Heart left ventricle (tissue), 16 donors: ENCODE results near the gene NAP1L4. TPM values are rescaled to one million over a fixed set of nuclear protein-coding genes. Genes with fewer than 3 reads are reported as not detected.

Experiments
- ATAC-seq, 4 donors: fragments of 200-7000 bp; cut with Tn5 transposase; one replicate each; pipeline ENCODE4 v1.9.1; 2020 to 2022; ENCODE audit warnings: moderate library complexity in 4 of 4, mild to moderate bottlenecking in 3 of 4, moderate number of reproducible peaks in 1 of 4
- DNase-seq, 5 donors: peaks; one replicate each; pipeline ENCODE4 v3.0.0-alpha.2; 2020
- H3K27ac ChIP-seq, 12 donors: fragments of 200-600 bp; sonication (generic) in 4 of 12; one replicate each; pipeline versions ENCODE4 v1.5.0 to v1.8.0; 2016 to 2022; ENCODE audit warnings: mild to moderate bottlenecking in 2 of 12
- H3K27me3 ChIP-seq, 9 donors: fragments of 200-600 bp; sonication (generic) in 2 of 9; one replicate each; pipeline versions ENCODE4 v1.5.1 to v1.8.0; 2016 to 2022; ENCODE audit warnings: mild to moderate bottlenecking in 3 of 9
- H3K36me3 ChIP-seq, 9 donors: fragments of 200-600 bp; sonication (generic) in 2 of 9; one replicate each; pipeline versions ENCODE4 v1.5.0 to v1.8.0; 2018 to 2022; ENCODE audit warnings: mild to moderate bottlenecking in 2 of 9
- H3K4me1 ChIP-seq, 12 donors: fragments of 200-600 bp; sonication (generic) in 4 of 12; one replicate each; pipeline versions ENCODE4 v1.5.0 to v1.8.0; 2016 to 2022; ENCODE audit warnings: mild to moderate bottlenecking in 3 of 12
- H3K4me3 ChIP-seq, 12 donors: fragments of 200-600 bp; sonication (generic) in 4 of 12; one replicate each; pipeline versions ENCODE4 v1.5.0 to v1.8.0; 2017 to 2022; ENCODE audit warnings: mild to moderate bottlenecking in 9 of 12, moderate library complexity in 4 of 12
- H3K9me3 ChIP-seq, 12 donors: fragments of 200-600 bp; sonication (generic) in 4 of 12; one replicate each; pipeline versions ENCODE4 v1.5.0 to v1.8.0; 2016 to 2022; ENCODE audit warnings: mild to moderate bottlenecking in 1 of 12
- CTCF ChIP-seq, 12 donors: fragments of 200-600 bp; sonication (generic) in 4 of 12; IDR thresholded peaks; one replicate each; pipeline versions ENCODE4 v1.5.0 to v1.8.0; 2018 to 2022; ENCODE audit warnings: antibody characterized with exemption in 12 of 12, mild to moderate bottlenecking in 5 of 12
- POLR2A ChIP-seq, 2 donors: fragments of 450-650 bp; IDR thresholded peaks; one replicate each; pipeline ENCODE4 v1.6.1; 2017; ENCODE audit warnings: antibody characterized with exemption in 2 of 2, mild to moderate bottlenecking in 2 of 2, moderate library complexity in 2 of 2
- WGBS, 4 donors: extraction: QIAGEN DNeasy Blood & Tissue Kit in 2 of 4; methylation state at CpG; one replicate each; pipeline versions ENCODE4 v1.1.5 to v1.1.7; 2013 to 2018; 5-methylcytosine and 5-hydroxymethylcytosine counted together
- intact Hi-C, 10 donors: fragments of 100-400 bp; cut with DNase I; formaldehyde crosslinking; loops; one replicate each; pipeline versions ENCODE4 v1.11.1 to v1.14.2; 2022
- polyA plus RNA-seq, 2 donors: library from polyadenylated mRNA; stranded (reverse); fragments of 200-250 nt; gene quantifications; one replicate each; pipeline ENCODE4 v1.2.3, GENCODE V29; 2013
- total RNA-seq, 9 donors: library from RNA; depleted of rRNA in 2 of 9; stranded (reverse); fragments of >200 nt in 2 of 9; fragmentation: NEBNext Ultra II Directional in 3 of 9; extraction: Animal tissue kit (Norgen Biotek cat#: 25700) in 3 of 9; gene quantifications; one replicate each; pipeline versions ENCODE4 v1.1.0 to v1.2.4, GENCODE V29; 2016 to 2023
- donor health status: ischemic (EF 13 %, LVEDD 7.1; RV severe dilation, severe dysfunction).
- donor health status: healthy with polysubstance abuse.
- donor health status: DM: no; HTN: yes; CAD: no.
- donor health status: DM: no; HTN: no; CAD: no.
- donor health status: ischemic (EF 25% LVEDD 6.9; RV normal size, moderate dysfunction).
- donor health status: ischemic (EF 25% LVEDD 5.7; RV mildly dilated, moderate dysfunction).
- donor health status: healthy.
- donor health status: DM: yes; HTN: yes; CAD: no.
- donor health status: ischemic (EF 35%, LVEDD 5.7; RV mildly dilated, moderate dysfunction).
- donor health status: nonischemic (EF 11% LVEDD 7.7; RV severe dilation, severe dysfunction).
- donor health status: DM: yes; HTN: yes; CAD: no.
- donor health status: PGD.
- donor health status: ischemic (EF 29% LVEDD 5.4; RV normal size, mild dysfunction).
- donor health status: nonischemic (EF 23%, LVEDD 6.1; RV moderate dilation, normal function).

Gene NAP1L4
- total and polyA plus RNA-seq, 11 donors = 119 to 216 (median 167) TPM

- H3K36me3 ChIP-seq = peaks cover 2 to 100% (median 100%) of the 10 kb centered on the region in 9 donors
These were observed 17.9 kb downstream of the NAP1L4 start for GRCh38 chr11:2974272-2974671.

GRCh38 chr11:2968341-2968900 lies 23.7 kb downstream of the NAP1L4 start:
- ATAC-seq = no peak
- Histone ChIP-seq H3K4me1 (peaks cover 0 to 4% (median 0%) of the 10 kb centered on the region in 12 donors), H3K27me3 (no peaks in the 10 kb centered on the region), H3K27ac (no peak overlapping the region), H3K4me3 (no peak overlapping the region), H3K36me3 (peaks cover 2 to 100% (median 100%) of the 10 kb centered on the region in 9 donors), H3K9me3 (no peaks in the 10 kb centered on the region)
- TF ChIP-seq POLR2A (IDR thresholded peaks at IDR 0.05) (no peak), CTCF (IDR thresholded peaks at IDR 0.05) (no peak)
- 68 to 84% (median 78%) methylated on average over 6 of the region's 6 CpGs for WGBS, 4 donors
- no peak for DNase-seq
- intact Hi-C loops = no loop called here

More at GRCh38 chr11:2974272-2974671, 17.9 kb downstream of the NAP1L4 start:
- no peak for DNase-seq
- WGBS, 4 donors = 96 to 100% (median 98%) methylated on average over 3 of the region's 3 CpGs
- no peak overlapping the region for H3K27ac ChIP-seq
- no peaks in the 10 kb centered on the region for H3K9me3 ChIP-seq
- intact Hi-C loops = loop anchor here in 1 of 10 donors (10.0 kb wide), 1 partner anchor 51 kb away; no protein-coding TSS in a partner anchor
- H3K27me3 ChIP-seq = no peaks in the 10 kb centered on the region
- TF ChIP-seq POLR2A (IDR thresholded peaks at IDR 0.05) = no peak
- no peak for TF ChIP-seq CTCF (IDR thresholded peaks at IDR 0.05)
- H3K4me1 ChIP-seq = peaks cover 0 to 28% (median 10%) of the 10 kb centered on the region in 12 donors
- no peak for ATAC-seq
- no peak overlapping the region for H3K4me3 ChIP-seq

- ATAC-seq (no peak), DNase-seq (no peak)
- no peaks in the 10 kb centered on the region for H3K9me3 ChIP-seq
- H3K4me3 ChIP-seq = no peak overlapping the region
- 79 to 88% (median 85%) methylated on average over 4 of the region's 4 CpGs for WGBS, 4 donors
- H3K27ac ChIP-seq = no peak overlapping the region
- H3K36me3 ChIP-seq = peaks cover 0 to 98% (median 85%) of the 10 kb centered on the region in 9 donors
- peaks cover 0 to 9% (median 0%) of the 10 kb centered on the region in 12 donors for H3K4me1 ChIP-seq
- intact Hi-C loops = no loop called here
- H3K27me3 ChIP-seq = no peaks in the 10 kb centered on the region
- no peak for TF ChIP-seq CTCF (IDR thresholded peaks at IDR 0.05)
- no peak for TF ChIP-seq POLR2A (IDR thresholded peaks at IDR 0.05)
These were observed 27.3 kb downstream of the NAP1L4 start for GRCh38 chr11:2964782-2965181.

GRCh38 chr11:2963761-2964160 lies 28.4 kb downstream of the NAP1L4 start:
- no peak overlapping the region for H3K27ac ChIP-seq
- H3K36me3 ChIP-seq = peaks cover 0 to 98% (median 85%) of the 10 kb centered on the region in 9 donors
- no peak overlapping the region for H3K4me3 ChIP-seq
- TF ChIP-seq POLR2A (IDR thresholded peaks at IDR 0.05) (no peak), CTCF (IDR thresholded peaks at IDR 0.05) (no peak)
- H3K27me3 ChIP-seq = no peaks in the 10 kb centered on the region
- ATAC-seq = no peak
- H3K9me3 ChIP-seq = no peaks in the 10 kb centered on the region
- H3K4me1 ChIP-seq = peaks cover 0 to 18% (median 2%) of the 10 kb centered on the region in 12 donors
- 88 to 98% (median 93%) methylated on average over 6 of the region's 6 CpGs for WGBS, 4 donors
- intact Hi-C loops = no loop called here
- no peak for DNase-seq
